ENCODE measurements around the gene VPS11. TPM values are rescaled to one million over a fixed set of nuclear protein-coding genes. Genes with fewer than 3 reads are reported as not detected.
A peak's percentile ranks its signal among the peaks of the same experiment; 100 is the strongest.

Gene VPS11
- total RNA-seq, 1 donor from 2014 or later: 34.8 TPM

GRCh38 chr11:119023741-119024140, 43.9 kb upstream of the VPS11 start:
- Mint-ChIP-seq H3K27me3 (no peaks in the 10 kb centered on the region), H3K36me3 (peaks cover 17% of the 10 kb centered on the region), H3K9me3 (no peaks in the 10 kb centered on the region), H3K27ac (peak overlapping the region; percentile 21), H3K4me3 (no peak overlapping the region), H3K4me1 (ENCODE audit: unreplicated experiment) (peaks cover 15% of the 10 kb centered on the region)
- DNase-seq (ENCODE audit: extremely low spot score, unreplicated experiment): no peak
- no peak for TF ChIP-seq CTCF (conservative IDR thresholded peaks at IDR 0.05)

DNA sequence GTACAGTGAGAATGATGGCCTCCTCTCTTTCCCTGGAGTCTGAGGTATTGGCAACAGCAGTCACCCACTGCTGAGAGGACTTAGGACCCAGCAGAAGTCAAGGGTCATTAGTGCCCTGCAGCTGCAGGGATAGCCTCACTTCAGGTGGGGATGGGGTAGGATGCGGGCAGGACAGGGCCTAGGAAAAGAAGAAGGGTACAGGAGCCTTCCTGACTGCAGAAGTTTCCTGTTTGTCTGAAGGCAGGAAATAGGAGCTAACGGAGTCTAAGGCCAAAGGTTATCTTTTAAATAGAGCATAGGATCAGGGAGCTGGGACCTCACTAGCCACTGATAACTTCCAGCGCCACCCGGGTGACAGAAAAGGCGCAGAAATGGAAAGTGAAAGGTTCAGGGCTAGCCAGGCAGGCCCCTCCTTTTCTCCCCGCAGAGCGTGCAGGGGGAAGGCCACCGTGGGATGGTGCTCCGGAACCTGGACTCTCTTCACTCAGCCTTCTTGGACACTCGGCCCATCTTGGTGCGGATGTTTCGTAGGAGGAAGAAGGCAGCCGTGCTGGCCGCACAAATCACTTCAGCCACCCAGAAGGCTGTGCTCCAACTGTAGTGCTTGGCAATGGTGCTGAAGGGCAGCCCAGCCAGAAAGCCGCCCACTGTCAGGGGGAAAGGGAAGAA, 43.1 kb upstream of the VPS11 start:
- TF ChIP-seq CTCF (conservative IDR thresholded peaks at IDR 0.05): no peak
- Mint-ChIP-seq H3K4me3 (peak overlapping the region; percentile 41), H3K4me1 (ENCODE audit: unreplicated experiment) (peaks cover 23% of the 10 kb centered on the region), H3K27ac (peak overlapping the region; percentile 24), H3K27me3 (no peaks in the 10 kb centered on the region), H3K9me3 (no peaks in the 10 kb centered on the region), H3K36me3 (peaks cover 21% of the 10 kb centered on the region)
- no peak for DNase-seq (ENCODE audit: extremely low spot score, unreplicated experiment)

GRCh38 chr11:119025099-119025473, 42.5 kb upstream of the VPS11 start:
- Mint-ChIP-seq H3K4me1 (ENCODE audit: unreplicated experiment) (peaks cover 22% of the 10 kb centered on the region), H3K9me3 (no peaks in the 10 kb centered on the region), H3K4me3 (peak overlapping the region; percentile 35), H3K27me3 (no peaks in the 10 kb centered on the region), H3K36me3 (peaks cover 19% of the 10 kb centered on the region), H3K27ac (peak overlapping the region; percentile 24)
- no peak for TF ChIP-seq CTCF (conservative IDR thresholded peaks at IDR 0.05)
- no peak for DNase-seq (ENCODE audit: extremely low spot score, unreplicated experiment)

DNA sequence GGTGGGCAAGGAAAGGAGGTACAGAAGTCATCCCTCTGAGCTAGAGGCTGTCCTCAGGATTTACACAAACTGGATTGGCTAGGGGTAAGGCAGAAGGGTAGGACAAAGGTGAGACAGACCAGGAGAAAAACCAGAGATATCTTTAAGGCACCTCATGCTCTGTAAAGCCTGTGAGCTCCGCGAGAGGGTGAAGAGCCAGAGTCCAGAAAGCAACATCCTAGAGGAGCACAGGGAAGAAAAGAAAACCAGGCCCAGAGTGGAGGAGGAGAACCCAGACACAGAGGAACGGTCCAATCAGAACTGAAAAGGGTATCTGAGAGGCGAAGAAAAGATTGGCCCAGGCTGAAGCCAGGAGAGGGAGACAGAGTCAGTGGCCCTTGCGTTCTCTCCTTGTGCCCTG, 42.1 kb upstream of the VPS11 start:
- H3K9me3 Mint-ChIP-seq: no peaks in the 10 kb centered on the region
- H3K27ac Mint-ChIP-seq: peak overlapping the region; percentile 24
- peaks cover 21% of the 10 kb centered on the region for H3K4me1 Mint-ChIP-seq (ENCODE audit: unreplicated experiment)
- H3K4me3 Mint-ChIP-seq: peak overlapping the region; percentile 35
- DNase-seq (ENCODE audit: extremely low spot score, unreplicated experiment): no peak
- no peaks in the 10 kb centered on the region for H3K27me3 Mint-ChIP-seq
- peaks cover 17% of the 10 kb centered on the region for H3K36me3 Mint-ChIP-seq
- TF ChIP-seq CTCF (conservative IDR thresholded peaks at IDR 0.05): no peak

- peaks cover 17% of the 10 kb centered on the region for H3K36me3 Mint-ChIP-seq
- H3K27ac Mint-ChIP-seq: no peak overlapping the region
Measured at GRCh38 chr11:119025978-119026766, 41.4 kb upstream of the VPS11 start.

More at GRCh38 chr11:119025978-119026766, 41.4 kb upstream of the VPS11 start:
- no peak for DNase-seq (ENCODE audit: extremely low spot score, unreplicated experiment)
- H3K27me3 Mint-ChIP-seq: no peaks in the 10 kb centered on the region
- no peaks in the 10 kb centered on the region for H3K9me3 Mint-ChIP-seq
- no peak for TF ChIP-seq CTCF (conservative IDR thresholded peaks at IDR 0.05)
- peaks cover 21% of the 10 kb centered on the region for H3K4me1 Mint-ChIP-seq (ENCODE audit: unreplicated experiment)
- H3K4me3 Mint-ChIP-seq: no peak overlapping the region
